GM18858 (cell line): Measurements from ENCODE around the gene PCMTD2.
"Not testable (repeated sequence)": the region's sequence is repeated elsewhere in the genome, so short reads cannot be mapped to it uniquely, and the experiment has no call there.

Experiments used
- ATAC-seq: cut with Tn5 transposase; IDR thresholded peaks from one replicate; pipeline ENCODE4 v1.9.1; 2021; ENCODE audit not compliant: unreplicated experiment

PCMTD2 gene

GRCh38 chr20:64285579-64286446, 30.3 kb downstream of the PCMTD2 start:
- peak; percentile 86 for ATAC-seq

- not testable (repeated sequence) for ATAC-seq
These were observed 31.1 kb downstream of the PCMTD2 start for GRCh38 chr20:64286447-64287263.

- ATAC-seq, result not testable (repeated sequence)
These were observed 31.7 kb downstream of the PCMTD2 start for GRCh38 chr20:64287264-64287590.

- ATAC-seq, result not testable (repeated sequence)
These were observed 36.6 kb downstream of the PCMTD2 start for GRCh38 chr20:64292167-64292566.

- ATAC-seq, result not testable (repeated sequence)
These were observed 47.5 kb downstream of the PCMTD2 start for GRCh38 chr20:64303086-64303485.

- ATAC-seq, result not testable (repeated sequence)
These were observed 58.2 kb downstream of the PCMTD2 start for GRCh38 chr20:64313761-64314160.

GRCh38 chr20:64315381-64315780, 59.8 kb downstream of the PCMTD2 start:
- not testable (repeated sequence) for ATAC-seq

GRCh38 chr20:64315884-64316283, 60.3 kb downstream of the PCMTD2 start:
- ATAC-seq, result not testable (repeated sequence)

- ATAC-seq, result not testable (repeated sequence)
These were observed 61.0 kb downstream of the PCMTD2 start for GRCh38 chr20:64316415-64317083.

GRCh38 chr20:64317331-64317730, 61.8 kb downstream of the PCMTD2 start:
- ATAC-seq, result not testable (repeated sequence)

- not testable (repeated sequence) for ATAC-seq
These were observed 62.5 kb downstream of the PCMTD2 start for GRCh38 chr20:64318056-64318455.

- not testable (repeated sequence) for ATAC-seq
These were observed 66.7 kb downstream of the PCMTD2 start for GRCh38 chr20:64322031-64322789.
